GM20000 (cell line): ENCODE data around the gene ENPP7.
A peak's percentile ranks its signal among the peaks of the same experiment; 100 is the strongest.

Experiments
- DNase-seq: peaks from one replicate; pipeline ENCODE4 v3.0.0; 2012; ENCODE audit warnings: low spot score
- CTCF ChIP-seq: IDR thresholded peaks from 2 replicates; pipeline ENCODE4 v1.5.1; 2012; ENCODE audit warnings: mild to moderate bottlenecking, control low read depth; ENCODE audit errors: extremely low read depth, missing control alignments

Gene ENPP7

GRCh38 chr17:79788989-79789942, 58.5 kb downstream of the ENPP7 start:
- DNase-seq = no peak
- no peak for TF ChIP-seq CTCF

- peak; percentile 91 for DNase-seq
- TF ChIP-seq CTCF = peak; percentile 94
These were observed 59.4 kb downstream of the ENPP7 start for GRCh38 chr17:79789943-79790804.

DNA sequence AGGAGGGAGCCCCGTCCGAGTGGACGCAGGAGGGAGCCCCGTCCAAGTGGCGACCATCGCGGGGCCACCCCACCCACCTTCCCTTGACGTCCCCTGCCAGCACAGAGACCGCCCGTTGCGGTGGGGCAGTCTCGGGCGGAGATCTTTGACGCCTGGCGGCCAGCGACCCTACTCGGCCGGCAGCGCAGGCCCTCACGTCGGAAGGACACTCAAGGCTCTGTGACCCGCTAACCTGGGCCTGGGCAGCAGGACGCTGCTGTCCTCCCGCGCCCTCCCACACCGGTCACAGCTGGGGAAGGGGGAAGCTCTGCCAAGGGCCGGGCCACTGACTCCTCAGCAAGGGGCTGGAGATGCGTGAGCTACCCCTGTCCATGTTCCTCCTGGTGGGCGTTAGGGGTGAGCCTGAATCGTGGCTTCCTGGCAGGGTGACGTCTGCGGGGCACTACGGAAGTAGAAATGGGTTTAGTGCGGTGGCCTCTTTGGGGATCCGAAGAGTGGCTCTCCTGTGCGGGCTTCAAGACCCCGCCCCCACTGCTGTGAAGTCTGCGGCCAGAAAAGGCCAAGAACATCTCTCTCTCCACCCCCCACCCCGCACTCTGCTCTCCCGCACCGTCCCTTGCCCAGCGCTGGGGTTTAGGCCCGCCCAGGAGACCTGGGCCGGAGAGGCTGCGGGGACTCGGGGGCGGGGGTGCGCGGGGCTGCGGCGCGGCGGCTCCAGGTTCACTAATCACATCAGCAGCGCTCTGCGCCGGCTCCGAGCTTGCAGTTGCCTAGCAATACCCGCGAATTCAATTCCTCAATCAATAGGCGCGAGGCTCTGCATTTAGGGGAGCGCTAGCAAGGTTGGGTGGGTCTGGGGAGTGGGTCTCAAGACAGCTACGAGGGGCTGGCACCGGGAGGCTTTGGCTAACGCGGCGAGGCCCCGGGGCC, 60.3 kb downstream of the ENPP7 start:
- no peak for TF ChIP-seq CTCF
- no peak for DNase-seq

DNA sequence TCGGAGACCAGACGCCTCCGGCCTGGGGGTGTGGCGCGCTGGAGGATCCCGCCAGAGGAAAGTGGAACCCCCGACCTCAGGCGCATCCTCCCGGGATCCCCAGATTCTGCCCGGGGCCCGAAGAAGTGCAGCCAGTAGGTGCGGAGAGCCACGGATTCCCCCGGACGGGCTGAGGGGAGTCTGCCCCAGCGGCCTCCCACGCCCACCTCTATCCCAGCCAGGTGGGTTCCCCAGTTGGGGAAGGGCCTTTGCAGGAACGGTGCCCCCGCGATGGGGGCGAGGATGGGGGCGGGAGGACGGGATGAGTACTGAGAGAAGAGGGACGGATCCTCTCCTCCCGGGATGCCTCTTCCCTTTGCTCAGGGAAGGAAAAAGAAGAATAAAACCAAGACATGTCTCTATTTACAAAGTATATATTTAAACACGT, 61.0 kb downstream of the ENPP7 start:
- no peak for TF ChIP-seq CTCF
- DNase-seq = no peak
